Measurements from ENCODE around the gene MEIS3.
"Not testable (repeated sequence)": the region's sequence is repeated elsewhere in the genome, so short reads cannot be mapped to it uniquely, and the experiment has no call there.

MEIS3 gene

DNA sequence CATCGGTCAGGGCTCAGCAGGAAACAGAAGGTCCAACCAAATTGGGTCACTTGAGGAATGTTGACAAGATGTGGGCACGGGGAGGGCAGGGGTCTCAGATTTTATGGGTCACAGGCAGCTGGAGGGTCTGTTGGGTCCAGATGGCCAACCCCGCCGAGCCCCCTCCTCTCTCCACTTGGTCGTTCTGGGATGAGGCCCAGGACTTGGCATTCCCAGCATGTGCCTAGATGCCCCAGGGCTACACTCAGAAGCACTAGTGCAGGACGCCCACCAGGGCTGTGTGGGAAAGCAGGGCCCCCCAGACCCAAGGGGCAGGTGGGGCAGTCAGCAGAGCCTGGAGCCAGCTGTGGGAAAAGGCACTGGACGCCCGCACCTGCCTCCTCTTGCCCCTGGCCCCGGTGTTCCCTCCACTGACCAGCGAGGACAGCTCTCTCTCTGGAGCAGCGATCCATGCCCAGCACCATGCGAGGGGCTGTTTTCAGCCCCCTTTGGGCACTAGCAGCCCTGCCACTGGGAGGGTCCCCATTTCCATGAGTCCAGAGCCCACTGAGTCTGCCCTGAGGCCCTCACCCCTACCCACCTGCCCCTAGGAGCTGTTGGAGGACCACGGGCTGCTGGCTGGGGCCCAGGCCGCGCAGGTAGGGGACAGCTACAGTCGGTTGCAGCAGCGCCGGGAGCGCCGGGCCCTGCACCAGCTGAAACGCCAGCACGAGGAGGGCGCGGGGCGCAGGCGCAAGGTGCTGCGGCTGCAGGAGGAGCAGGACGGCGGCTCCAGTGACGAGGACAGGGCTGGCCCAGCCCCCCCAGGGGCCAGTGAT is 44.2 kb downstream of the MEIS3 start:
- Histone ChIP-seq H2AFZ (ENCODE audit: low read length, unreplicated experiment) (no peak overlapping the region), H3K79me2 (ENCODE audit: control insufficient read depth, insufficient read depth, low read length, unreplicated experiment) (no peaks in the 10 kb centered on the region), H3K27ac (ENCODE audit: low read depth, low read length) (no peak overlapping the region), H3K36me3 (ENCODE audit: insufficient read depth, low read length) (no peaks in the 10 kb centered on the region), H3K27me3 (ENCODE audit: insufficient read depth, low read length) (no peaks in the 10 kb centered on the region), H3K4me1 (ENCODE audit: control insufficient read depth, insufficient read depth, low read length, unreplicated experiment) (peaks cover 2% of the 10 kb centered on the region), H3K4me3 (ENCODE audit: low read depth, low read length) (no peak overlapping the region)

DNA sequence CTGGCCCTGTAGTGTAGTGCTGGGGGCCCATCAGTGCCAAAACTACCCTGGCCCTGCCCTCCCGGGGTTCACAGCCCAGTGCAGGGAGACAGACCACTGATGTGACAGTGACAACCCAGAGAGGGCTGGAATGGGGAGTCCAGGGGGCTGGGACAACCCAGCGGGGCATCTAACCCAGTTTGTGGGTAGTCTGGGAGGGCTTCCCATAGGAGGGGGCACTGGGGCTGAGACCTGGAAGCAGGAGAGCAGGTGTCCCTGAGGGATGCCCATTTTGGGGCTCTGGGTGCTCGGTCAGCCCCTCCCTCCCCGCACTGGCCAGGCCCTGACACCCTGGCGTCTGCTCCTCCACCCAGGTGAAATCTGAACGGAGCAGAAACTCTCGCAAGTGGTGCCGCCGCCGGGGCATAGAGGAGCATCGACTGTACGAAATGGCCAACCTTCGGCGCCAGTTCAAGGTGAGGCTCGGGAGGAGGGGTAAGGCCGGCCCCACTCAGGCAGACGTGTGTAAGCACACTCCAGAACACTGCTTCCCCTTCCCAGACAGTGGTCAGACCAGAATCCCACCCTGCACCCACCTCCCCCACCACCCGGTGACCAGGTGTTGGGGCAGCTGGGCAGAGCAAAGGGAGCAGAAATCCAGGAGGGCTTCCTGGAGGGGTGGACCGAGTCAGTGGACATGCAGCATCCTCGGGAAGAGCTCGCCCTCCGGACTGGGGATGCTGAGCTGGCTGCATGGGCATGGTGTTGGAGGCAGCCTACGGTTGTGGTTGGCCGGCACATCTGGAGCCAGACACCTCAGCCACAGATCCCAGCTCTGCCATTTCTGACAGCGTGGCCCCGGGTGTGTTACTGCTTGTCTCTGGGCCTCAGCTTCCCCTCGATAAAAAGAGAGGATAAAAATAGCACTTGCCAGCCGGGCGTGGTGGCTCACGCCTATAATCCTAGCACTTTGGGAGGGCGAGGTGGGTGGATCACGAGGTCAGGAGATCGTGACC is 45.8 kb downstream of the MEIS3 start:
- Histone ChIP-seq H3K4me3 (ENCODE audit: low read depth, low read length) (no peak overlapping the region), H3K4me1 (ENCODE audit: control insufficient read depth, insufficient read depth, low read length, unreplicated experiment) (peaks cover 8% of the 10 kb centered on the region), H3K27me3 (ENCODE audit: insufficient read depth, low read length) (no peaks in the 10 kb centered on the region), H3K36me3 (ENCODE audit: insufficient read depth, low read length) (no peaks in the 10 kb centered on the region), H3K79me2 (ENCODE audit: control insufficient read depth, insufficient read depth, low read length, unreplicated experiment) (no peaks in the 10 kb centered on the region), H3K27ac (ENCODE audit: low read depth, low read length) (no peak overlapping the region), H2AFZ (ENCODE audit: low read length, unreplicated experiment) (no peak overlapping the region)

DNA sequence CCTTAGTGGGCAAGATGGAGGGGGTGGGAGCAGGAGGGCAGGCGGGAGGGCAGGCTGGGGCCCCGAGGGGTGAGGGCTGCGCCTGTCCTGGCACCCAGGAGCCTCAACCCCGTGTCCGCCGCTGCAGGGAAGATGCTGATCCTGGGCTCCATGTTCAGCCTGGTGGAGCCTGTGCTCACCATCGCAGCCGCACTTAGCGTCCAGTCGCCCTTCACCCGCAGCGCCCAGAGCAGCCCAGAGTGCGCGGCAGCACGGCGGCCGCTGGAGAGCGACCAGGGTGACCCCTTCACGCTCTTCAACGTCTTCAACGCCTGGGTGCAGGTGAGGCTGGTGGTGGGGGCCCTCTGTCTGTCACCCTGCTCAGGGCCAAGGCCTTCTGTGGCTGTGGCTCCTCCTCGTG is 46.7 kb downstream of the MEIS3 start:
- H3K36me3 ChIP-seq (ENCODE audit: insufficient read depth, low read length): no peaks in the 10 kb centered on the region
- H3K4me1 ChIP-seq (ENCODE audit: control insufficient read depth, insufficient read depth, low read length, unreplicated experiment): peaks cover 8% of the 10 kb centered on the region
- H3K4me3 ChIP-seq (ENCODE audit: low read depth, low read length): no peak overlapping the region
- no peaks in the 10 kb centered on the region for H3K27me3 ChIP-seq (ENCODE audit: insufficient read depth, low read length)
- no peak overlapping the region for H2AFZ ChIP-seq (ENCODE audit: low read length, unreplicated experiment)
- no peak overlapping the region for H3K27ac ChIP-seq (ENCODE audit: low read depth, low read length)
- H3K79me2 ChIP-seq (ENCODE audit: control insufficient read depth, insufficient read depth, low read length, unreplicated experiment): no peaks in the 10 kb centered on the region

DNA sequence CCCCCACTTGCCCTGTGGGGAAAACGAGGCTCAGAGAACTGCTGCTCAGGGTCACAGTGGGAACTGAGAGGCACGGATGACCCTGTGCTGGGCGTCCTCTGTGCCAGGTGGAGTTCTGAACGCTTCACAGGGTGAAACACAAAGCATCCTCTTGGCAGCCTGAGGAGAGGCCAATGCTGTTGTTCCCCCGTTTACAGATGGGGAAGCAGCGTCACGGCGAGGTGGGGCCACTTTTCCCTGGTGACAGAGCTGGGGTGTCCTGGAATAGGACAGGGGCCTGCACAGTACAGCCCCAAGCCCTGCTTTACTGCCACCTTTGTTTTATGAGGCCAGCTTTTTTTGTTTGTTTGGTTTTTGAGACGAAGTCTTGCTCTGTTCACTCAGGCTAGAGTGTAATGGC is 48.1 kb downstream of the MEIS3 start:
- H3K79me2 ChIP-seq (ENCODE audit: control insufficient read depth, insufficient read depth, low read length, unreplicated experiment): no peaks in the 10 kb centered on the region
- 0 out of 2 replicates have a peak overlapping the region, but pooled peaks have one; percentile 50 for H3K27ac ChIP-seq (ENCODE audit: low read depth, low read length)
- no peak overlapping the region for H2AFZ ChIP-seq (ENCODE audit: low read length, unreplicated experiment)
- H3K27me3 ChIP-seq (ENCODE audit: insufficient read depth, low read length): no peaks in the 10 kb centered on the region
- H3K4me1 ChIP-seq (ENCODE audit: control insufficient read depth, insufficient read depth, low read length, unreplicated experiment): peaks cover 8% of the 10 kb centered on the region
- no peaks in the 10 kb centered on the region for H3K36me3 ChIP-seq (ENCODE audit: insufficient read depth, low read length)
- no peak overlapping the region for H3K4me3 ChIP-seq (ENCODE audit: low read depth, low read length)

DNA sequence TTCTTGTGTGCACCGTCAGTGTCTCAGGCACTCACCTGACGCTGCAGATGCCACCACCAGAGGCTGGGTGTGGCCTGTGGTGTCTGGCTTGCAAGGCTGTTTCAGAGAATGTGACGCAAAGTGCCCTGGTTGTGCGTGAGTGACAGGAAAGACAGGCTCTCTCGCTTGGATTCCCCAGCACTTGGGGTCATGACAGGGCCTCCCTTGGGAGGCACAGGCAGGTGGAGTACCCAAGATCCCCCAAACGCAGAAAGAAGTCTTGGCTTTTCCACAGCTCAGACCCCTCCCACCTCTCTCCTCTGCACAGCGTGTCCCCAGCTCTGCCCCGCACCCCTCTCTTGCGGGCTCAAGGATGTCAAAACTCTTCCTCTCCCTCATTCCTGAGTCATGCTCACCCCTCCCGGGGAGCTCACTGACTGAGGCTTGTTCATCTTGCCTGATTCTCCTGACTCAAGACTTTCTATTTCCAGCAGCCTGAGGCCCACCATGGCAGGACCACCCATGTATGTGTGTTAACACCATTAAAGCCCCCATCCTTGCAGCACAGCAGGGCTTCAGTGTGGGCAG is 49.2 kb downstream of the MEIS3 start:
- H3K27ac ChIP-seq (ENCODE audit: low read depth, low read length): peak overlapping the region; percentile 50
- H3K36me3 ChIP-seq (ENCODE audit: insufficient read depth, low read length): no peaks in the 10 kb centered on the region
- H2AFZ ChIP-seq (ENCODE audit: low read length, unreplicated experiment): no peak overlapping the region
- no peaks in the 10 kb centered on the region for H3K27me3 ChIP-seq (ENCODE audit: insufficient read depth, low read length)
- H3K79me2 ChIP-seq (ENCODE audit: control insufficient read depth, insufficient read depth, low read length, unreplicated experiment): no peaks in the 10 kb centered on the region
- peaks cover 8% of the 10 kb centered on the region for H3K4me1 ChIP-seq (ENCODE audit: control insufficient read depth, insufficient read depth, low read length, unreplicated experiment)
- no peak overlapping the region for H3K4me3 ChIP-seq (ENCODE audit: low read depth, low read length)

DNA sequence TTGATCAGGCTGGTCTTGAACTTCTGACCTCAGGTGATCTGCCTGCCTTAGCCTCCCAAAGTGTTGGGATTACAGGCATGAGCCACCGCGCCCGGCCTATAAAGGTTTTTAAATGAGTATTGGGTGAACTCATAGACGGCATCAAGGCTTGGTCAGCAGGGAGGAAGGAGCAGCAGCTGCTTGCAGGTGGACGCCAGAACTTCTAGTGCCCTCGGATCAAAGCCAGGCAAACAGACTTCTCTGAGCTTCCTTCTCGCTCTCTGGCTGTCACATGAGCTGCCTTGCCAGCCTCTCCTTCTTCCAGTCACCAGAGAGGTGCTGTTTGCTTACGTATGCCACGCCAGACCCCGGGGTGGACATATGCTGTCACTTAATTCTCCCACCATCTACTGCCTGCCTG is 53.9 kb downstream of the MEIS3 start:
- not testable (repeated sequence) for H3K4me3 ChIP-seq (ENCODE audit: low read depth, low read length); H3K27ac ChIP-seq (ENCODE audit: low read depth, low read length); H3K79me2 ChIP-seq (ENCODE audit: control insufficient read depth, insufficient read depth, low read length, unreplicated experiment); H3K36me3 ChIP-seq (ENCODE audit: insufficient read depth, low read length); H3K27me3 ChIP-seq (ENCODE audit: insufficient read depth, low read length); H2AFZ ChIP-seq (ENCODE audit: low read length, unreplicated experiment)
- peaks cover 15% of the 10 kb centered on the region for H3K4me1 ChIP-seq (ENCODE audit: control insufficient read depth, insufficient read depth, low read length, unreplicated experiment)

DNA sequence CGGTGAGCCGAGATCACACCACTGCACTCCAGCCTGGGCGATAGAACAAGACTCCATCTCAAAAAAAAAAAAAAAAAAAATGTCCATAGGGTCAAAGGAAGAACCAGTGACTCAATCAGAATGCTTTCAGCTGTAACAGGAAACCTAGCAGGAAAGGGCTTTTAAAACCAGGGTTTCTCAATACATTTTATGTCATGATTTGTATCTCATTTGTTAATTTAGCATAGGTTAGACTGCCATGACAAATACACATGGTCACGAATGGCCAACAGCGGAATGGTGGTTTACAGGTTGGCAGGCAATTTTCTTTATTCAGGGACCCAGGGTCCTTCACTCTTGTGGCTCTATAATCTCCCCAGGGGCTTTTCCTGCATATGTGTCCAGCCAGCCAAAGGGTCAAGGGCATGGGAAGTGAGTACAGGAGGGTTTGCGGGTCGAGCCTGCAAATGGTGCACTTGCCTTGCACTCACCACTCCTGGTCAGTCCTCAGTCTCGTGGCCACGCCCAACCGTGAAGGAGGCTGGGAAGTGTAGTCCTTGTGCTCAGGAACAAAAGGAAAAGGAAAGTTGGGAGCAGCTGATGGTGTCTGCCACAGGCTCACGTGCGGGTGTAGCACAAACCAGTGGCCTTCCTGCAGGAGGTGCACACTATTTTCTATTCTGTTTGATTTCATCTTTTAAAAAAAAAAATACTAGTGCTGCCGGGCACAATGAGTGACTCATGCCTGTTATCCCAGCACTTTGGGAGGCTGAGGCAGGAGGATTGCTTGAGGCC is 55.4 kb downstream of the MEIS3 start:
- no peaks in the 10 kb centered on the region for H3K27me3 ChIP-seq (ENCODE audit: insufficient read depth, low read length)
- no peaks in the 10 kb centered on the region for H3K79me2 ChIP-seq (ENCODE audit: control insufficient read depth, insufficient read depth, low read length, unreplicated experiment)
- peak overlapping the region; percentile 79 for H3K27ac ChIP-seq (ENCODE audit: low read depth, low read length)
- no peak overlapping the region for H2AFZ ChIP-seq (ENCODE audit: low read length, unreplicated experiment)
- peaks cover 7% of the 10 kb centered on the region for H3K4me1 ChIP-seq (ENCODE audit: control insufficient read depth, insufficient read depth, low read length, unreplicated experiment)
- 0 out of 2 replicates have a peak, but pooled peaks cover 4% of the 10 kb centered on the region for H3K36me3 ChIP-seq (ENCODE audit: insufficient read depth, low read length)
- no peak overlapping the region for H3K4me3 ChIP-seq (ENCODE audit: low read depth, low read length)

DNA sequence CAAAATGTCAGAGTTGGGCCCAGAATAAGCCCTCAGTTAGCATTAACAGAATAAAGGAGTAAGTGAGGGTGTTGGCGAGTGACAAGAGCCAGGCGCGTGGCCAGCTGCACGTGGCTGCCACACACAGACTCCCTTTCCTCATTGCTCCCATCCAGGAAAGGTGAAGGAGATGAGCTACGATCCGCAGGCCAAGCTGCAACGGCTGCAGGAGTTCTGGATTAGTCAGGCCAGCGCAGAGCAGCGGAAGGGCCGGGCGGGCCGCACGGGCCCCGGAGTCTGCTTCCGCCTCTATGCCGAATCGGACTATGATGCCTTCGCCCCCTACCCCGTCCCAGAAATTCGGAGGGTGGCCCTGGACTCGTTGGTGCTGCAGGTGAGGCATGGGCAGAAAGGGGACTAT is 57.0 kb downstream of the MEIS3 start:
- Histone ChIP-seq H3K79me2 (ENCODE audit: control insufficient read depth, insufficient read depth, low read length, unreplicated experiment) (no peaks in the 10 kb centered on the region), H3K36me3 (ENCODE audit: insufficient read depth, low read length) (0 out of 2 replicates have a peak, but pooled peaks cover 4% of the 10 kb centered on the region), H3K27ac (ENCODE audit: low read depth, low read length) (no peak overlapping the region), H3K27me3 (ENCODE audit: insufficient read depth, low read length) (no peaks in the 10 kb centered on the region), H3K4me1 (ENCODE audit: control insufficient read depth, insufficient read depth, low read length, unreplicated experiment) (peaks cover 7% of the 10 kb centered on the region), H3K4me3 (ENCODE audit: low read depth, low read length) (no peak overlapping the region), H2AFZ (ENCODE audit: low read length, unreplicated experiment) (no peak overlapping the region)

DNA sequence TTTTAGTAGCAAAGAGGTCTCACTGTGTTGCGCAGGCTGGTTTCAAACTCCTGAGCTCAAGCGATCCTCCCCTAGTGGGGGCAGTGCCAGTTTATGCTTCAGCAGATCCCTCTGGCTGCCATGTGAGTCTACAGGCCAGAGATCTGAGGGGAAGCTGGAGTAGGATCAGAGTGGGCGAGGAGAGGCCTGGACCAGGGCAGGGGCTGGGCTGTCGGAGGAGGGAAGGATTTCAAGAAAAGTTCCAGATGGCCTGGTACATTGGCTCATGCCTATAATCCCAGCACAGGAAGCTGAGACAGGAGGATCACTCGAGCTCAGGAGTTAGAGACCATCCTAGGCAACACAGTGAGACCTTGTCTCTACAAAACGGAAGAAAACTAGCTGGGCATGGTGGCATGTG is 60.4 kb downstream of the MEIS3 start:
- Histone ChIP-seq H3K4me3 (ENCODE audit: low read depth, low read length) (no peak overlapping the region), H3K79me2 (ENCODE audit: control insufficient read depth, insufficient read depth, low read length, unreplicated experiment) (no peaks in the 10 kb centered on the region), H3K27me3 (ENCODE audit: insufficient read depth, low read length) (no peaks in the 10 kb centered on the region), H3K36me3 (ENCODE audit: insufficient read depth, low read length) (peaks cover 6% of the 10 kb centered on the region; the same call in 1 of the 2 replicates), H2AFZ (ENCODE audit: low read length, unreplicated experiment) (no peak overlapping the region), H3K27ac (ENCODE audit: low read depth, low read length) (no peak overlapping the region), H3K4me1 (ENCODE audit: control insufficient read depth, insufficient read depth, low read length, unreplicated experiment) (peaks cover 4% of the 10 kb centered on the region)
